ENCODE measurements around the gene CHST2.

CHST2 gene

DNA sequence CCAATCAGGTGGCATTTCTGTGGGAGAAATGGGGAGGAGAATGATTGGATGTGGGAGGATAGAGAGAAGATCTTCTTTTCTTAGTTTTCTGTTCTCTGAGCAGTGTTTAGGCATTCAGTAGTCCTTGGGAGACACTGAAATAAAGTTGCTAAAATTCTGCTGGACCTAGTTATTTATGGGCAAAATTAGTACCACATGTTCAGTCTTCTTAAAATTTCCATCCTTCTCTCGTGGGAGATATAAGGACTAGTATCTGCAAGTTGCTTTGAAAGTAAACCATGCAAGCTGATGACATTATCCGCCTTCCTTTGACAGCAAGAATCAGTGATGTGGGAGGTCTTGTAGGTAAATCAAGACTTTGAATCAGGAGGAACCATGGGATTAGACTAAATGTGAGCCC lies 19.9 kb upstream of the CHST2 start:
- DNase-seq = no peak

DNA sequence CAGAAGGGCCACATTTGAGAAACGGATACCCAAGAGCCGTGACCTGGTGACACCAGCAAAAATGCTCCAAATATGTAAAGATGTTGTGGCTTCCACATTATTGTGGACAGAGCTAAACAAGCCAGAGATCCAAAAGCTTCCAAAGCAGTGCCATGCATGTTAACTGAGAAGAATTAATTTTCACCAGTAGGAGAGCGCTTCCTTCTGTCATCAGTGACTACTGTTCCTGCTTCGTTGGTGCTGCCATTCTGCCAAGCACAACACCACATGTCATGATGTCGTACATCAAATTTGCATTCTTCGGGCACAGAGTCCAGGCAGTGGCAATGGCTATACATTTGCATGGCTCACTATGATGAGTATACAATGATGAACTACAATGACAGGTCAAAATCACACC lies 19.1 kb upstream of the CHST2 start:
- no peak for DNase-seq

DNA sequence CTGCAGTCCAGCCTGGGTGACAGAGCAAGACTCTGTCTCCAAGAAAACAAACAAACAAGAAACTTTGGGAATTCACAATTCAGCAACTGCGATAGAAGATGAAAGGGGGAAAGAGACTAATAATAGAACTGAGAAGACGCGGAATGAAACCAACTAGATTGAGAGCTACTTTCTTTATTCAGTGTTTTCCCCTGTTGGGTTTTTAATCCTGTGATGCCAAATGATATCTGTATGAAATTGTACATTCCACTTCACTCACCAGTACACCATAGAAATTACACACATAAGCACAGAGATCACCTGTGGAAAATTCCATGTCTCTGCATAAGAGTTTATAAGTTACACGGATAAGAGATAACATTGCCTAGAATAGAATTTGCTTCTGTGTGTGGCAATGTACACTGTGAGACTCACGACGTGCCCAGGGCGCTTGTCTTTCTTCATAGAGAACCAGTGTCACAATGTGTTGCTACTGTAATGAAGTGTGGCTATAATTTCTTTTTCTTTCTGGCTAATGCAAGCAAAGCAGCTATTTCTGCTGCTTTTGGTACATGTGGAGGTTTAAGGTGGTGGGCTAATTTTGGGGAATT lies 17.7 kb upstream of the CHST2 start:
- no peak for DNase-seq

DNA sequence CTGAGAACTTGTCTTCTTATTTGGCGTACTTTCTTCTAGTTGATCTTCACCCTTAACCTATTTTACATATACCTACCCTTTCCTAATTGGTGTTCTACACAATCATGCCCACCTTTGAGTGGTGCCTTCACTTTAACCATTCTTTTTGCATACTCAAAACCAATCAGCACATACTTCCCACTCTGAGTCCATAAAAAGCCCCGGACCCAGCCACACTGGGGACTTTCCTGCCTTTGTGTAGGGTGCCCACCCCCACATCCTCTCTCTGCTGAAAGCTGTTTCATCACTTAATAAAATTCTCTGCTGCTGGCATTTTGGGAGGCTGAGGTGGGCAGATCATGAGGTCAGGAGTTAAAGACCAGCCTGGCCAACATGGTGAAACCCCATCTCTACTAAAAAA lies 15.9 kb upstream of the CHST2 start:
- DNase-seq = no peak

DNA sequence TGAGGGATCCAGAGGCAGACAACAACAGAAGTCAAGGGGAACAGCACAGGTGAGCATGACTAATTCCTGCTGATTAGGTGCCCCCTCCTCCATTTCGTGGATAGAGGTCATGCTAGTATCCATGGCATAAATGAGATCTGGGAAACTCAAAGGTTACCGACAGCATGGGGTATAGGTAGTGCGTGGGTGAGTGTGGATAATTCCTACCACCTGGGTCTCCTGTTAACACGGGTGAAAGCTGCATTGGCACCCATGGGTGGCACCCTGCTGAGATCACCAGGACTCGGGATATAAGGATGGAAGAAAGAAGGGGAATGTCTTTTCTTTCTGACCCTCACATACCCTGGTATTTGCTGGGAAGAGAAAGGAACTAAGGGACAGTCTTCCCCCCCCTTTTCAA lies 14.4 kb upstream of the CHST2 start:
- no peak for DNase-seq

DNA sequence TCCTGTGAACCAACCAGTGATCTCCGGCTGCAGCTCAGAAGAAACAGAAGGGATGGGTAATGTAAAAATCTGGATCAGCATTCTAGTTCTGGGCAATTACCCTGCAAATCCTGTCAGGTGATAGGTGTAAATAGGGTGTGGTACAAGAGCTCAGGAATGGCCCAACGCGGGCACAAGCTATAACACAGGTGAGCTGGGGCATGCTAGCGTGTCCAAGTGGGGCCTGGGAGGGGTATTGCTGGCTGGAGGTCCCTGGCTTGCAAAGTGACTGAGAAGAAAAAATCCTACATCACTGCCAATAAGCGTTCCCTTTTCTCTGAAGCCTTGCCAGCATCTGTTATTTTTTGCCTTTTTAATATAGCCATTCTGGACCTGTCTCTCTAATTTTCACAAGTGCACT lies 9.7 kb upstream of the CHST2 start:
- DNase-seq = no peak

DNA sequence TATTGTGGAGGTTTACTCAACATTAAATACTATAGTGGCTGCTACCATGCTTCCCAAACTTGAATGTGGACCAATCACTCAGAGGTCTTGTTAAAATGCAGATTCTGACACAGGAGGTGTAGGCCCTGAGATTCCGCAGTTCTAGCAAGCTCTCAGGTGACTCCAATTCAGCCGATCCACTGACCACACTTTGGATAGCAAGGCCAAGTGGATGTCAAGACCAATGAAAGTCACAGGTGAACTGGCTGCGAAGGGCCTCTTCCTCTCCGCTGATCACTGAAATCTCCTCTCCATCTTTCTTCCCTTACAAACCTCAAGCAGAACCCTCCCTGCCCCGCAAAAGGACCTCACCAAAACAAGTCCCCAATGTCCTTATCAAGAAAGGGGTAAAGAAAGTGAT lies 9.2 kb upstream of the CHST2 start:
- no peak for DNase-seq

DNA sequence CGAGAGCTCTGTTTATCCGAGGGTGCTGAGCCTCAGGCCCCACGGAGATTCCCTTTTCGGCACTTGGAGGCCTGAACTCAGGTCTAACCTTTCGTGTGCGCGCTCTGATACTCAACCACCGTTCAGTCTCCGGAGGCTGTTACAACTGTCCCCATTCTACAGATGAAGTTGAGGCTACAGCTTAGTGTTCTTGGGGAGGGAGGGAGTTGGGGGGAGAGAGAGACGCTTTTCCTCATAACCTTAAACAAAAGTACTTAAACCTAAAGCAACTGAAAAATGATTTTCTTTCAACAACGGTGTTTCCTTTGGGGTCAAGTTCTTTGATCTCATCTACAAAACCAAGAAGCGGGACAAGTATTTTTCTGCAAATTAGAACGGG lies 952 bp upstream of the CHST2 start:
- no peak for DNase-seq

DNA sequence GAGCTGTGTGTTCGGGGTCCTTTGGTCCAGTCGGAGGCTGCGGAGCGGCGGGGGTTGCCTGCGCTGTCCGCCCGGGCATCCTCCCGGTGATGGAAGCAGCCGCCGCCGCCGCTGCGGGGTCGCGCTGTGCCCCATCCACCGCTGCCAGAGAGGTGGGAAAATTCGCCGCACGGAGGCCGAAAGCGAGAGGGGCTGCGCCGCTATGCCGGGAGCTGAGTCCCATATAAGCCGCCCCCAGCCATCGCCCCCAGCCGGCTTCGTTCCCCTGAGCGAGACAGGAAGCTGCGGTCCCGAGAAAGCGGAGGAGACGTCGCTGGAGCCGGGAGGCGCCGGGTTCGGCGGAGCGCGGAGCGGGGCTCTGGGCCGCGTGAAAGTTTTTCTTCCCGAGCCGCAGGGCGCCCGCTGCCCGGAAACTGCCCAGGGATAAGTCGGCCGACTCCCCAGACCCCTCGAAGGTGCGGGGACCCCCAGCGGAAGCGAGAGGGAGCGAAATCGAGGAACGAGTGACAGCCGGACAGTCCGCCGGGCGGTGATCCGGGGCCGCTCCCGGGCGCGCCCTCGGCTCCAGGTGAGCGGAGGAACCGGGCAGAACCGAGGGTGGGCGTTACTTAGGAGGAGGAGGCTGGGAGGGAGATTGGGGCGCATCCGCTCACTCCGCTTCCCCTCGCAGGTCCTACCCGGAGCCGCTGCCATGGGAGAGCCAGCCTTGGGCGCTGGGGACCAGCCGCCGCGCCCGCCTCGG lies 574 bp downstream of the CHST2 start:
- DNase-seq = peak; percentile 78

DNA sequence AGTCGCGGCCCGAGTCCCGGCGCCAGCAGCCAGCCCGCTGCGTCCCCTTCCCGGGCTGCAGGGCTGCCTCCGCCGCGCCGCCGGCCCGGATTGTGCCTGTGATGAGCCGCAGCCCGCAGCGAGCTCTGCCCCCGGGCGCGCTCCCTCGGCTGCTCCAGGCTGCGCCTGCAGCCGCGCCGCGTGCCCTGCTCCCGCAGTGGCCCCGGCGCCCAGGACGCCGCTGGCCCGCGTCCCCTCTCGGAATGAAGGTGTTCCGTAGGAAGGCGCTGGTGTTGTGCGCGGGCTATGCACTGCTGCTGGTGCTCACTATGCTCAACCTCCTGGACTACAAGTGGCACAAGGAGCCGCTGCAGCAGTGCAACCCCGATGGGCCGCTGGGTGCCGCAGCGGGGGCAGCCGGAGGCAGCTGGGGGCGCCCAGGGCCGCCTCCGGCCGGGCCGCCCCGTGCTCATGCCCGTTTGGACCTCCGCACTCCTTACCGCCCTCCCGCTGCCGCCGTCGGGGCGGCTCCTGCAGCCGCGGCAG lies 1.2 kb downstream of the CHST2 start:
- peak; percentile 67 for DNase-seq

DNA sequence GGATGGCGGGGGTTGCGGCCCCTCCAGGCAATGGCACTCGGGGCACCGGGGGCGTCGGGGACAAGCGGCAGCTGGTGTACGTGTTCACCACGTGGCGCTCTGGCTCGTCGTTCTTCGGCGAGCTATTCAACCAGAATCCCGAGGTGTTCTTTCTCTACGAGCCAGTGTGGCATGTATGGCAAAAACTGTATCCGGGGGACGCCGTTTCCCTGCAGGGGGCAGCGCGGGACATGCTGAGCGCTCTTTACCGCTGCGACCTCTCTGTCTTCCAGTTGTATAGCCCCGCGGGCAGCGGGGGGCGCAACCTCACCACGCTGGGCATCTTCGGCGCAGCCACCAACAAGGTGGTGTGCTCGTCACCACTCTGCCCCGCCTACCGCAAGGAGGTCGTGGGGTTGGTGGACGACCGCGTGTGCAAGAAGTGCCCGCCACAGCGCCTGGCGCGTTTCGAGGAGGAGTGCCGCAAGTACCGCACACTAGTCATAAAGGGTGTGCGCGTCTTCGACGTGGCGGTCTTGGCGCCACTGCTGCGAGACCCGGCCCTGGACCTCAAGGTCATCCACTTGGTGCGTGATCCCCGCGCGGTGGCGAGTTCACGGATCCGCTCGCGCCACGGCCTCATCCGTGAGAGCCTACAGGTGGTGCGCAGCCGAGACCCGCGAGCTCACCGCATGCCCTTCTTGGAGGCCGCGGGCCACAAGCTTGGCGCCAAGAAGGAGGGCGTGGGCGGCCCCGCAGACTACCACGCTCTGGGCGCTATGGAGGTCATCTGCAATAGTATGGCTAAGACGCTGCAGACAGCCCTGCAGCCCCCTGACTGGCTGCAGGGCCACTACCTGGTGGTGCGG lies 1.9 kb downstream of the CHST2 start:
- no peak for DNase-seq

DNA sequence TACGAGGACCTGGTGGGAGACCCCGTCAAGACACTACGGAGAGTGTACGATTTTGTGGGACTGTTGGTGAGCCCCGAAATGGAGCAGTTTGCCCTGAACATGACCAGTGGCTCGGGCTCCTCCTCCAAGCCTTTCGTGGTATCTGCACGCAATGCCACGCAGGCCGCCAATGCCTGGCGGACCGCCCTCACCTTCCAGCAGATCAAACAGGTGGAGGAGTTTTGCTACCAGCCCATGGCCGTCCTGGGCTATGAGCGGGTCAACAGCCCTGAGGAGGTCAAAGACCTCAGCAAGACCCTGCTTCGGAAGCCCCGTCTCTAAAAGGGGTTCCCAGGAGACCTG lies 2.5 kb downstream of the CHST2 start:
- no peak for DNase-seq

DNA sequence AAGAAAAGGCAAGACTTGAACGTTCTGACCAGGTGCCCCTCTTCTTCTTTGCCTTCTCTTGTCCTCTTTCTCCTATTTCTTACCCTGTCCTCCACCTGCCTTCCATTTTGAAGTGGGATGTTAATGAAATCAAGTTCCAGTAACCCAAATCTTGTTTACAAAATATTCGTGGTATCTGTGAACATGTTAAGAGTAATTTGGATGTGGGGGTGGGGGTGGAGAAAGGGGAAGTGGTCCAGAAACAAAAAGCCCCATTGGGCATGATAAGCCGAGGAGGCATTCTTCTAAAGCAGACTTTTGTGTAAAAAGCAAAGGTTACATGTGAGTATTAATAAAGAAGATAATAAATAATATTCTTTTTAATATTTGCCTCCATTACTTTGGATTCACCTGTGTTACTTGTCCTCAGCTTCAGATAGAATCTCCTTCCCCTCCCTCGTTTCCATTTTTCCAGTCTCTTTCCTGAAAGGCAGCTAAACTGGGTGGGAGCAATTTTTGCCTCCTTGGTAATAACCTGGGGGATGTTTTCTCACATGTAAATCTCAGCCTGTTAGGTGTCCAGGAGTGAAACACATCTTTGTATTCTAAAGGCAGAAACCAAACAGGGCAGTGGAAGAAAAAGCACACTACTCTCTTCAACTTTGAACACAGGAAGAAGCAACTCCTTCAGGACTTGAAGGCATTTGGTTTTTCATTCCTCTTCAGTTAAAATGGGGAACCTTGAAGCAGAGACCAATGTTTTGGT lies 3.2 kb downstream of the CHST2 start:
- no peak for DNase-seq

DNA sequence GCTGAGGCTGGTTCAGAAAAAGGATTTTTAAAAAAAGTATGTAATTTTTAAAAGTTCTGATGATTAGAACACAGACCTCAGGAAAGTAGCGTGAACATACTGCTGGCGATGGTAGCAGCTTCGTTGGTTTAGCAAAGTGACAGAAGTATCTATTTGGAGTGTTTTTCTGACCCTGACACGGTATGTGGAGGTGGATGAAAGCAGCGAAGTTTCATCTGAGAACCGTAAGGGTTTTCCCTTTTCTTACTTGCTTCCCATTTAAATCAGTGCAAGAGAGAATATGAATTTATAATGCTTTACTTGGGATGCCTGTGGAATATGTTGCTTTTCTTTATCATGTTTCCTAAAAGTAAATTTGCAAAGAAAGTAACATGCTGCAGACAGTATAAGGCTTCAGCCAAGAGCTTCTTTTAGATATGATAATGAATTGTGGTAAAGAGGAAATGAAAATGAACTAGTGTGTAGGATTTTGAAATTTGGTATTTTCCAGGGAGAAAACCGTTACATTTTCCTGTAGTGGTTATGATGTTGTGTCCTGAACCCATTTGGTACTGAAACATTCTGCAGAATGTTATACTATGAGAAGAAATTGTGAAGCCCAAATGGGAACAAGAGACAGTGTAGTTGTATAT lies 3.9 kb downstream of the CHST2 start:
- DNase-seq = no peak

DNA sequence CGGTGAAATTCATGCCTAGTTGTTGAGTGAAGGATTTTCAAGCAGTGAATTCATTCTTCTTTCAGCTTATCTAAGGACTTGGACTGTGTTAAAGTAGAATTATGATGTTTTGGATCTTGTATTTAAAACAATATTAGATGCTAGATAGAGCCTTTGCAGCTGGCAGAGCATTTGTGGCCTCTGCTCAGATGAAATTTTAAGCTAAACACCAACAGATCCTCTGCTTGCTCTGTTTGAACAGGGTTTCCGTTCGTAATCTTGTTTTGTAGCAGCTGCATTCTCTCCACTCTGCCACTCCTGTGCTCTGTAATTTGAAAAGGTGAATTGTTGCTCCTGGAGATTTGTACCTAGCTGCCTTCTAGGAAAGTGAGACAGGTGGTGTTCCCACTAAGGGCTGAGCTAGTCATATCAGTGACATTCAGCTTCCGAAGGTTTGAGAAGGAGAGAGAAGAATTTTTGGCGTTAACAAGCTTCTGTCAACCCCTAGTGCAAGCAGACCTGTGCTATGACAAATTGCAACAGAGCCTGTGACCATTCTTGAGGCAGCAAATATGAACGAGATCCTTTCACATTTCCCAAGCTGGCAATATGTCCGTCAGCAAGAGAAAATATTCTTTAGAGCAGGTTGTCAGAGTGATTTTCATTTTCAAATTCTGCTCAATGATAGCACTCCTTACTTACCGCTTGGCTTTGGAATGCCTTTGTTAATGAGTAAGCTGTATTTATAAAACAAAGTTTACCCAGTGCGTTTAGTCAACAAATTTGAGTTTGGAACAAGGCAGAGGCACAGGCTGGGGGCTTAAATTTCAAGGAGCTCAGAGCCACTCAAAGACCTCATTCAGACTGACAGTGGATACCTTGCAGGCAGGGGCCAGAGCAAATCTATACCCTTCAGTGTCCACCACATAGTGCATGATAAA lies 5.3 kb downstream of the CHST2 start:
- peak; percentile 83 for DNase-seq

DNA sequence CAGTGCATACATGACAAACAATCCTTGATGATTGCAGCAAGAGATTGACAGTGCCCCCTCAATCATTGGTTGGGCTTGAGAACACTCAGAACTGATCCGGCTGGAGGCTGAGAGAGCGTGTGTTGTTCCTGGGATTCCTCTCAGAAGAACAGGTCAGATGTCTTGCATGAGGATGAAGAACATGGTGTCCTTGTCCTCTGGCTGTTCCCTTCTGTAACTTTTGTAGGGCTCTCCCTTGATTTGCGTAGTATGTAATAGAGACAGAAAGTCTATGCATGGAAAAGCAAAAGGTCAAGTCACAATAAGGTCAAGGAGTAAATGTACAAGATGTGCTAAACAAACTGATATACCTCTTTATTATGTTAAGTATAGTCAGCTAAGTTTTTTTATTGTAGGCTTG lies 8.2 kb downstream of the CHST2 start:
- DNase-seq = no peak

DNA sequence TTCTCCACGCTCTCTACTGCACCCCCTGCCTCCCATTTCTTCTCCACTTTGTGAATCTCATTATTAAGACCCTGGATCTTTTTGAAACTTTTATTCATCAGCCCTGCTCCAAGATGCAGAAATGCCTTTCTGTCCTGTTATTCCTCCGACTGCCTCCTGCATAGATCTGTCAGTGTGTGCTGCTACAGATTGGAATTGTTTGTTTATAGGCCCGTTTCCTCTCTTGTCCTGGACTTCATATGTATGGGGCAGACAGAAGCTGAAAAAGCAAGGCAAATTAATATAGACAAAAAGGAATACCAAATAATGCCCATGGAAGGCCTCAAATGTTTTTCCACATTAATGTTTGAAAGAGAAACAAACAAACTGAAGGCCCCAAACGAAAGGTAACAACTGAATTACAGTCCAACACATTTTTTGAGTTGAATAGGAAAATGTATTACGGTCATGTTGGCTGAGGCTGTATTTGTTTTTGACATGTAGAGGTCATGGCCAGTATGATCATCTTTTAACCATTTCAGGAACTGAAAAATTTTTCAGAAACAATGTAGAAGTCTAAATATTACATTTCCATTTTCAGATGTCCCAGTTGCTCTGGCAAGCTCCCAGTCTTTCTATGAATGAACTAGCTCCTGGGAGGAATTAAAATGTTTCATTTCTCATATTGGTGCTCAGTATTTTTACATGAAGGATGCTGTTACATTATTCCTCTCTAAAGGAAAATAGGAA lies 8.8 kb downstream of the CHST2 start:
- no peak for DNase-seq

DNA sequence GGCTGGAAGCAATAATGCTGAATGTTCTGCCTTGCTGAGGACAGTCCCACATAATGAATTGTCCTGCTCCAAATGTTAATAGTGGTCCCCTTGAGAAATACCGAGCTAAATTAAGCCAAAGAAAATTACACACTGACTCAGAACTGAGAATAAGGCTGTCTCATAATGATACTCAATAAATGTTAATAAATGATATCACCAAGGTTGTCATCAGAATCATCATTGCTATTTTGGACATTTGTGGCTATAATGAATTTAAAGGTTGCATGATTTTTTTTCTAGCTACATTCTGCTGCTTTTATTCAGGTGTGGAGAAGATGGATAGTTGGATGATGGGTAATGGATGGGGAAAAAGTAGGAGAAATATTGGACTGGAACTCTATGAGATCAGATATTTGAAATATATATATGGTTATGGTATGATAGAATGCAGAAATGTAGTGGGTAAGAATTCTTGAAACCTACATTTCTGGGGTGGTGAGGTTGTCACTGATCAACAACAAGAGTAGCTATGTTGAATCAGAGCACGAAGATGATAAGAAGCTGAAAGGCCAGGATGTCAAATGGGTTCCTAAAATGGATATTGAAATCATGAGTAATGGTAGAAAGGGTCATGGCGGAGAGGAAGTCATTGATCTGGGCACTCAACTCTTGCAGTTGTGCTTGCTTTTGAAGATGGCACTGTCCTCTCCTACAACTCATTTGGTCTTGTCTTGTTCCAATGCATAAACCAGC lies 12.8 kb downstream of the CHST2 start:
- no peak for DNase-seq

DNA sequence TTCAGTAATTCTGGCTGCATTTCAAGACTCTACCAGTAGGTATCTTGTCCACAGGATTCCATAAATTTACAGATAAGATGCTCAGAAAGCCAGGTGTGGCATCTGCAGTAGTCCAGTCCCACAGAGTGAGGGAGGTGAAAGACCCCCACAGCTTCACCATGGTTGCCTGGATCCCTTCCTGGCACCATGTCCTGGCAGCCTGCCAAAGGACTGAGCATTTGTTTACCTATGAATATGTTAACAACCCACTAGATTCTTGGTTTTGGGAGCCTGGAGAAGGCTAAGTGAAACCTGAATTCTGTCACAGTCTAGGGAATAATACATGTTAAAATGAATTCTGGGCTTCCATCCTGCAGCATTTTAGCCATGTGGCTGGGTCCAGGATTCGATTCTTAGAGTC lies 14.9 kb downstream of the CHST2 start:
- DNase-seq = peak; percentile 99

DNA sequence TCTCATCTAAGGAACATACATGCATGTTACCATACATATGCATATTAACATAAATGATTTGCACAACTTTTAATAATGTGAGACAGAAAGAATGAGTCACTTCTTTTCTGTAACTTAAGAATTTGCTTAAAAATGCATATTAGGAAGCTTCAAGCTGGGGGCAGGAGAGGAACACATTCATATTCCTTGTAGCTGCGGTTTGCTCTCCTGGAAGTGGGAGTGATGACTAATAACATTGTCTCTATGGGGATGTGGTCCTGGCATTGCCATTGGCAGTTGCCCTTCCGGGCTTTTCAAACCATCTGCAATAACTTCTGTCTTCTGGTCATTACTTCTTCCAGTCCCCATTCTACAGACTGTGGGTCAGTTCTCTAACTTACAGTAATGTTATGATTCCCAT lies 15.6 kb downstream of the CHST2 start:
- peak; percentile 39 for DNase-seq
